Measurements from ENCODE around the gene CAMK1D.
A peak's percentile ranks its signal among the peaks of the same experiment; 100 is the strongest.

Gene CAMK1D

DNA sequence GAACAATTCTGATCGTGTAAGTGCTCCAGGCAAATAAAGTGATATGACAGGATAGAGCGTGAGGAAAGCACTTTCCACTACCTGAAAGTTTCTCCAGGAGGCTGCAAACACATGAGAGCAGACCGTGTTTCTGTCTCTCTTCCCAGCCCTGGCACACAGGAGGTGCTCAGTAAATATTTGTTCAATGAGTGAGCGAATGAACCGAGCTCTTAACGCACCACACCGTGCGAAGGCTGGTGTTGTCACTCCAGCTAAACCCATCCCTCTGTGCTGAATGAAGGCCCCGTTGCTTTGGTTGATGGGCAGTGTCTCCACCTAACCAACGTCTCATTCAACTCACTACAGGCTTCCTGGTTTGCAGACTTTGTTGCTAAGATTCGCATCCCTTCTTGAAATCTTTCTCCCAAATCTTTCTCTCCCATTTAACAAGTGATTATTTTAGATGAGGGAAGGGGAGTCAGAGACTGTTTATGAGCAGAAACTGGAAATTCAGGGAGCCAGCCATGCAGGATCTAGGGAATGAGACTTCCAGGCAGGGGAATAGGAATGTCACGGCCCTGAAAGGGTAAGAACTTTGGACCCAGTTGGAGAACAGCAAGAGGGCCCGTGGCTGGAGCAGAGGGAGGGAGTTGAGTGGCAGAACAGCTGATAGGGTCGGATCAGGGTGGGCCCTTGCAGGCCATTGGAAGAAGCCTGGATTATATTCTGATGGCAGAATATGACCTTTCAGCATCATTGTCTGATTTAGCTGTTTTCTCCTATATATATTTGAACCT is 282.6 kb downstream of the CAMK1D start:
- TF ChIP-seq ZNF335 (tag by site-specific recombination; conservative IDR thresholded peaks at IDR 0.05) (no peak), ZNF24 (tag by site-specific recombination; IDR thresholded peaks at IDR 0.05) (no peak), ZNF394 (tag by site-specific recombination; IDR thresholded peaks at IDR 0.05; ENCODE audit: borderline replicate concordance) (no peak), ZNF341 (tag by site-specific recombination; IDR thresholded peaks at IDR 0.05; ENCODE audit: low read depth) (peak; percentile 68)
- Histone ChIP-seq H3K4me3 (ENCODE audit: low read depth, low read length) (no peak overlapping the region), H3K9me3 (ENCODE audit: control insufficient read depth, insufficient read depth, low read depth, low read length) (no peaks in the 10 kb centered on the region), H3K4me1 (ENCODE audit: control insufficient read depth, insufficient read depth, low read length) (peaks cover 6% of the 10 kb centered on the region; the same call in 1 of the 2 replicates), H3K27ac (ENCODE audit: extremely low read depth, low read depth, low read length) (no peak overlapping the region), H3K36me3 (ENCODE audit: control insufficient read depth in 2 of 2, insufficient read depth in 1 of 2, low read length in 2 of 2) (no peaks in the 10 kb centered on the region)
- CTCF ChIA-PET: interaction anchor here (0.7 kb wide), 3 partner anchors 23 to 80 kb away, joined by 3 to 4 read pairs (median 4); no protein-coding TSS in a partner anchor
- POLR2A ChIA-PET: no interaction called here

DNA sequence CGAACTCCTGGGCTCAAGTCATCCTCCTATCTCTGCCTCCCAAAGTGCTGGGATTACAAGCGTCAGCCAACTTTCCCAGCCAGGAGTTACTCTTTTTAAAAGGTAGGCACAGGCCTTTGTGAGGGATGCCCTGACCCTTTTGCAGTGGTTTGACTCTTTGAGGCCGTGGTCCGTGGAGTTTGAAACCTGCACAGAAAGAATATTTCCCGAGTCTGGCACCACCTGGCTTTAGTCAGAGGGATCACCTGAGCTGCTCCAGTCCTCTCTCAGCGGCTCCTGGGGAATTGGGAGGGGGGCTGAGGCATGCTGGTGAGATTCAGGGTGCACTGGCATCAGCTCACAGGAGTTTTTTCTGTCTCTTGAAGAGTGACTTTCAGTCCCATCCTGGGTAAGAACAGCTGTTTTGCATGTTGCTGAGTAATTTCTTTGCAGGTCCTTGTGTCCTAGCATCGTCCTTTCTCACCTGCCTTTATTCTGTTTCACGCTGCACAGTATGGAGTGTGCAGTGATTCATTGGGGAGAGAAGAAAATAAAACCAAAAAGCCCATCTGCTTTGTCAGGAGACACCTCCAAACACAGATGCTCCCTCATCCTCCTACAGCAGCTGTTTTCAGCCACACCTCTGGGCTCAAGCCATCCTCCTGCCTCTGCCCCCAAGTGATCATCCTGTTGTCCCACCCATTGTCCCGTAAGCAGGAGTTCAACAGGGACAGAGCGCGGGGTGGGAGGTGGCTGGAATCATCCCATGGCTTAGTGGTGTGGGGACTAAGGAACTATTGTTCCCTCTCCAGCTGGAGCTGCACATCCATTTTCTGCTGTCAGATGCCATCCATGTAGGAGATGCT is 284.7 kb downstream of the CAMK1D start:
- POLR2A ChIA-PET: no interaction called here
- no peak for TF ChIP-seq AEBP2 (tag by site-specific recombination; IDR thresholded peaks at IDR 0.05; ENCODE audit: borderline replicate concordance)
- no peak for TF ChIP-seq ZNF157 (tag by site-specific recombination; IDR thresholded peaks at IDR 0.05)
- no peak for TF ChIP-seq ZNF701 (tag by site-specific recombination; IDR thresholded peaks at IDR 0.05)
- TF ChIP-seq, protein P1, sequence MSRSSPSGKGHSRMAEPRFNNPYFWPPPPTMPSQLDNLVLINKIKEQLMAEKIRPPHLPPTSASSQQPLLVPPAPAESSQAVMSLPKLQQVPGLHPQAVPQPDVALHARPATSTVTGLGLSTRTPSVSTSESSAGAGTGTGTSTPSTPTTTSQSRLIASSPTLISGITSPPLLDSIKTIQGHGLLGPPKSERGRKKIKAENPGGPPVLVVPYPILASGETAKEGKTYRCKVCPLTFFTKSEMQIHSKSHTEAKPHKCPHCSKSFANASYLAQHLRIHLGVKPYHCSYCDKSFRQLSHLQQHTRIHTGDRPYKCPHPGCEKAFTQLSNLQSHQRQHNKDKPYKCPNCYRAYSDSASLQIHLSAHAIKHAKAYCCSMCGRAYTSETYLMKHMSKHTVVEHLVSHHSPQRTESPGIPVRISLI (tag by site-specific recombination; IDR thresholded peaks at IDR 0.05): no peak
- no peak for TF ChIP-seq ZNF132 (tag by site-specific recombination; IDR thresholded peaks at IDR 0.05; ENCODE audit: borderline replicate concordance)
- TF ChIP-seq ZSCAN30 (tag by site-specific recombination; IDR thresholded peaks at IDR 0.05): no peak
- no peak for TF ChIP-seq ZNF513 (tag by site-specific recombination; IDR thresholded peaks at IDR 0.05)
- TF ChIP-seq, protein P2, sequence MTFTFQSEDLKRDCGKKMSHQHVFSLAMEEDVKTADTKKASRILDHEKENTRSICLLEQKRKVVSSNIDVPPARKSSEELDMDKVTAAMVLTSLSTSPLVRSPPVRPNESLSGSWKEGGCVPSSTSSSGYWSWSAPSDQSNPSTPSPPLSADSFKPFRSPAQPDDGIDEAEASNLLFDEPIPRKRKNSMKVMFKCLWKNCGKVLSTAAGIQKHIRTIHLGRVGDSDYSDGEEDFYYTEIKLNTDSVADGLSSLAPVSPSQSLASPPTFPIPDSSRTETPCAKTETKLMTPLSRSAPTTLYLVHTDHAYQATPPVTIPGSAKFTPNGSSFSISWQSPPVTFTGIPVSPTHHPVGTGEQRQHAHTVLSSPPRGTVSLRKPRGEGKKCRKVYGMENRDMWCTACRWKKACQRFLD (tag by site-specific recombination; IDR thresholded peaks at IDR 0.05): no peak
- no peak for TF ChIP-seq ZFP41 (tag by site-specific recombination; IDR thresholded peaks at IDR 0.05; ENCODE audit: borderline replicate concordance)
- Histone ChIP-seq H3K36me3 (ENCODE audit: control insufficient read depth in 2 of 2, insufficient read depth in 1 of 2, low read length in 2 of 2) (no peaks in the 10 kb centered on the region), H3K4me1 (ENCODE audit: control insufficient read depth, insufficient read depth, low read length) (peaks cover 8% of the 10 kb centered on the region), H3K9me3 (ENCODE audit: control insufficient read depth, insufficient read depth, low read depth, low read length) (no peaks in the 10 kb centered on the region), H3K4me3 (ENCODE audit: low read depth, low read length) (no peak overlapping the region), H3K27ac (ENCODE audit: extremely low read depth, low read depth, low read length) (no peak overlapping the region)
- CTCF ChIA-PET: interaction anchor here (0.5 to 1.3 kb wide), 3 partner anchors 369 to 459 kb away, joined by 3 to 4 read pairs (median 3); no protein-coding TSS in a partner anchor

GRCh38 chr10:12634621-12634931 is 285.2 kb downstream of the CAMK1D start:
- Histone ChIP-seq H3K9me3 (ENCODE audit: control insufficient read depth, insufficient read depth, low read depth, low read length) (no peaks in the 10 kb centered on the region), H3K4me3 (ENCODE audit: low read depth, low read length) (no peak overlapping the region), H3K27ac (ENCODE audit: extremely low read depth, low read depth, low read length) (no peak overlapping the region), H3K4me1 (ENCODE audit: control insufficient read depth, insufficient read depth, low read length) (peaks cover 8% of the 10 kb centered on the region), H3K36me3 (ENCODE audit: control insufficient read depth in 2 of 2, insufficient read depth in 1 of 2, low read length in 2 of 2) (no peaks in the 10 kb centered on the region)
- ChIA-PET POLR2A (no interaction called here), CTCF (interaction anchor here (0.5 to 1.3 kb wide), 3 partner anchors 370 to 458 kb away, joined by 3 to 4 read pairs (median 3); no protein-coding TSS in a partner anchor)
- TF ChIP-seq ZNF140 (tag by site-specific recombination; IDR thresholded peaks at IDR 0.05) (no peak), KLF10 (tag by site-specific recombination; IDR thresholded peaks at IDR 0.05) (no peak), ZFP37 (tag by site-specific recombination; IDR thresholded peaks at IDR 0.05) (no peak), GLIS1 (tag by site-specific recombination; IDR thresholded peaks at IDR 0.05) (no peak), ZNF791 (tag by site-specific recombination; IDR thresholded peaks at IDR 0.05) (no peak)
- TF ChIP-seq, protein P3, sequence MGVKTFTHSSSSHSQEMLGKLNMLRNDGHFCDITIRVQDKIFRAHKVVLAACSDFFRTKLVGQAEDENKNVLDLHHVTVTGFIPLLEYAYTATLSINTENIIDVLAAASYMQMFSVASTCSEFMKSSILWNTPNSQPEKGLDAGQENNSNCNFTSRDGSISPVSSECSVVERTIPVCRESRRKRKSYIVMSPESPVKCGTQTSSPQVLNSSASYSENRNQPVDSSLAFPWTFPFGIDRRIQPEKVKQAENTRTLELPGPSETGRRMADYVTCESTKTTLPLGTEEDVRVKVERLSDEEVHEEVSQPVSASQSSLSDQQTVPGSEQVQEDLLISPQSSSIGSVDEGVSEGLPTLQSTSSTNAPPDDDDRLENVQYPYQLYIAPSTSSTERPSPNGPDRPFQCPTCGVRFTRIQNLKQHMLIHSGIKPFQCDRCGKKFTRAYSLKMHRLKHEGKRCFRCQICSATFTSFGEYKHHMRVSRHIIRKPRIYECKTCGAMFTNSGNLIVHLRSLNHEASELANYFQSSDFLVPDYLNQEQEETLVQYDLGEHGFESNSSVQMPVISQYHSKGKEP (tag by site-specific recombination; IDR thresholded peaks at IDR 0.05): no peak
- TF ChIP-seq, protein P4, sequence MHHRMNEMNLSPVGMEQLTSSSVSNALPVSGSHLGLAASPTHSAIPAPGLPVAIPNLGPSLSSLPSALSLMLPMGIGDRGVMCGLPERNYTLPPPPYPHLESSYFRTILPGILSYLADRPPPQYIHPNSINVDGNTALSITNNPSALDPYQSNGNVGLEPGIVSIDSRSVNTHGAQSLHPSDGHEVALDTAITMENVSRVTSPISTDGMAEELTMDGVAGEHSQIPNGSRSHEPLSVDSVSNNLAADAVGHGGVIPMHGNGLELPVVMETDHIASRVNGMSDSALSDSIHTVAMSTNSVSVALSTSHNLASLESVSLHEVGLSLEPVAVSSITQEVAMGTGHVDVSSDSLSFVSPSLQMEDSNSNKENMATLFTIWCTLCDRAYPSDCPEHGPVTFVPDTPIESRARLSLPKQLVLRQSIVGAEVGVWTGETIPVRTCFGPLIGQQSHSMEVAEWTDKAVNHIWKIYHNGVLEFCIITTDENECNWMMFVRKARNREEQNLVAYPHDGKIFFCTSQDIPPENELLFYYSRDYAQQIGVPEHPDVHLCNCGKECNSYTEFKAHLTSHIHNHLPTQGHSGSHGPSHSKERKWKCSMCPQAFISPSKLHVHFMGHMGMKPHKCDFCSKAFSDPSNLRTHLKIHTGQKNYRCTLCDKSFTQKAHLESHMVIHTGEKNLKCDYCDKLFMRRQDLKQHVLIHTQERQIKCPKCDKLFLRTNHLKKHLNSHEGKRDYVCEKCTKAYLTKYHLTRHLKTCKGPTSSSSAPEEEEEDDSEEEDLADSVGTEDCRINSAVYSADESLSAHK (tag by site-specific recombination; IDR thresholded peaks at IDR 0.05): no peak

Data from HEK293 (cell line).